Measurements from ENCODE around the gene SLC41A3. TPM values are rescaled to one million over a fixed set of nuclear protein-coding genes. Genes with fewer than 3 reads are reported as not detected.
"Not testable (repeated sequence)": the region's sequence is repeated elsewhere in the genome, so short reads cannot be mapped to it uniquely, and the experiment has no call there.

Gene SLC41A3
- polyA plus RNA-seq, 2 of the 4 experiments (the other 2 are of a cell fraction), result 18.9 to 24.2 TPM

DNA sequence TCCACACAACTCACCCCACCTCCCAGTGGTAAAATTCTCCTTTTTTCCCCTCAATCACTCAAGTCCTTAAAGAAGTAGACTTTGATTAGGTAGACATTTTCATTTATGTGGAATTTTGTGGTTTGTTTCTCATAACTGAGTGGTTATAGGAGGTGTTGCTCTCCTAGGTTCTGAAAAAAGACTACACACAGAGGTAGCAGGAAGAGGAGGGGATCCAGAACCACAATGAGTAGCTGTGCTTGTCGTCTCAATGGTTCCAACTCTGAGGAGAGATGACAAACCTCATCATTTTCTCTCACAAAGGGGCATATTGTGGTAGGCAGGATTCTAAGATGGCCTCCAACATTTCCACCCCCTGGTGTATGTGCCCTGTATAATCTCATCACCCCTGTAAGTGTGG lies 120.1 kb downstream of the SLC41A3 start:
- POLR2A ChIA-PET; H3K4me3 ChIP-seq; H3K4me2 ChIP-seq; FAIRE-seq; H3K4me1 ChIP-seq; ATAC-seq; DNase-seq (ENCODE audit: low read depth in 1 of 2, low spot score in 1 of 2); H3K9me3 ChIP-seq; CTCF ChIA-PET; H3K27ac ChIP-seq: not testable (repeated sequence)
- 6% methylated on average over 1 of the region's 1 CpG for WGBS (ENCODE audit: missing lambda C conversion rate)
- TF ChIP-seq, protein P1, sequence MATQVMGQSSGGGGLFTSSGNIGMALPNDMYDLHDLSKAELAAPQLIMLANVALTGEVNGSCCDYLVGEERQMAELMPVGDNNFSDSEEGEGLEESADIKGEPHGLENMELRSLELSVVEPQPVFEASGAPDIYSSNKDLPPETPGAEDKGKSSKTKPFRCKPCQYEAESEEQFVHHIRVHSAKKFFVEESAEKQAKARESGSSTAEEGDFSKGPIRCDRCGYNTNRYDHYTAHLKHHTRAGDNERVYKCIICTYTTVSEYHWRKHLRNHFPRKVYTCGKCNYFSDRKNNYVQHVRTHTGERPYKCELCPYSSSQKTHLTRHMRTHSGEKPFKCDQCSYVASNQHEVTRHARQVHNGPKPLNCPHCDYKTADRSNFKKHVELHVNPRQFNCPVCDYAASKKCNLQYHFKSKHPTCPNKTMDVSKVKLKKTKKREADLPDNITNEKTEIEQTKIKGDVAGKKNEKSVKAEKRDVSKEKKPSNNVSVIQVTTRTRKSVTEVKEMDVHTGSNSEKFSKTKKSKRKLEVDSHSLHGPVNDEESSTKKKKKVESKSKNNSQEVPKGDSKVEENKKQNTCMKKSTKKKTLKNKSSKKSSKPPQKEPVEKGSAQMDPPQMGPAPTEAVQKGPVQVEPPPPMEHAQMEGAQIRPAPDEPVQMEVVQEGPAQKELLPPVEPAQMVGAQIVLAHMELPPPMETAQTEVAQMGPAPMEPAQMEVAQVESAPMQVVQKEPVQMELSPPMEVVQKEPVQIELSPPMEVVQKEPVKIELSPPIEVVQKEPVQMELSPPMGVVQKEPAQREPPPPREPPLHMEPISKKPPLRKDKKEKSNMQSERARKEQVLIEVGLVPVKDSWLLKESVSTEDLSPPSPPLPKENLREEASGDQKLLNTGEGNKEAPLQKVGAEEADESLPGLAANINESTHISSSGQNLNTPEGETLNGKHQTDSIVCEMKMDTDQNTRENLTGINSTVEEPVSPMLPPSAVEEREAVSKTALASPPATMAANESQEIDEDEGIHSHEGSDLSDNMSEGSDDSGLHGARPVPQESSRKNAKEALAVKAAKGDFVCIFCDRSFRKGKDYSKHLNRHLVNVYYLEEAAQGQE (IDR thresholded peaks at IDR 0.05), result peak; percentile 50; the same call in 1 of the 2 replicates

DNA sequence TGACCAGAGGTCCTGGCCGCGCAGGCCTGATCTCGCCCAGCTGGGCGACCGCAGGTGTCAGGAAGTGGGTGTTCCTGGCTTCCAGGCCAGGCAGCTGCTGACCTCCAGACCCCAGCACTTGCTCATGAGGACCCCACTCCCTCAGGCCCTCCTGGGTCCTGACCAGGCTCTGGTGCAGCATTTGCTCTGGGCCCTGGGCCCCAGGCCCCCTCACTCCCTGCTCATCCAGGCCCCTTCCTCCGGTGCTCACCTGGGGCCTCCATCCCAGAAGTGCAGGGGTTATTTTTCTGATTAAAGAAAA lies 122.7 kb downstream of the SLC41A3 start:
- Histone ChIP-seq H3K9me3 (no peaks in the 10 kb centered on the region), H3K4me1 (no peaks in the 10 kb centered on the region), H3K4me3 (no peak overlapping the region), H3K27ac (no peak overlapping the region), H3K4me2 (no peak overlapping the region)
- ChIA-PET POLR2A (no interaction called here), CTCF (no interaction called here)
- FAIRE-seq, result no peak
- TF ChIP-seq POLR2A (IDR thresholded peaks at IDR 0.05; ENCODE audit: low read length), result no peak
- no peak for TF ChIP-seq ZNF302 (CRISPR knock-in tag; IDR thresholded peaks at IDR 0.05)
- TF ChIP-seq HOXA7 (CRISPR knock-in tag; IDR thresholded peaks at IDR 0.05), result no peak
- no peak for TF ChIP-seq HDAC2 (IDR thresholded peaks at IDR 0.05)
- TF ChIP-seq, protein P2, sequence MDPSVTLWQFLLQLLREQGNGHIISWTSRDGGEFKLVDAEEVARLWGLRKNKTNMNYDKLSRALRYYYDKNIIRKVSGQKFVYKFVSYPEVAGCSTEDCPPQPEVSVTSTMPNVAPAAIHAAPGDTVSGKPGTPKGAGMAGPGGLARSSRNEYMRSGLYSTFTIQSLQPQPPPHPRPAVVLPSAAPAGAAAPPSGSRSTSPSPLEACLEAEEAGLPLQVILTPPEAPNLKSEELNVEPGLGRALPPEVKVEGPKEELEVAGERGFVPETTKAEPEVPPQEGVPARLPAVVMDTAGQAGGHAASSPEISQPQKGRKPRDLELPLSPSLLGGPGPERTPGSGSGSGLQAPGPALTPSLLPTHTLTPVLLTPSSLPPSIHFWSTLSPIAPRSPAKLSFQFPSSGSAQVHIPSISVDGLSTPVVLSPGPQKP (IDR thresholded peaks at IDR 0.05; ENCODE audit: low read depth, low read length), result no peak
- no peak for TF ChIP-seq SREBF2 (IDR thresholded peaks at IDR 0.05)
- no peak for TF ChIP-seq FOSB (CRISPR knock-in tag; IDR thresholded peaks at IDR 0.05)
- no peak for TF ChIP-seq TP53 (CRISPR knock-in tag; IDR thresholded peaks at IDR 0.05)
- no peak for TF ChIP-seq POLR2AphosphoS2 (conservative IDR thresholded peaks at IDR 0.05; ENCODE audit: low read length)
- TF ChIP-seq KDM5A (IDR thresholded peaks at IDR 0.05), result no peak
- no peak for ATAC-seq
- DNase-seq (ENCODE audit: low read depth in 1 of 2, low spot score in 1 of 2), result no peak
- 90% methylated on average over 6 of the region's 6 CpGs for WGBS (ENCODE audit: missing lambda C conversion rate)

DNA sequence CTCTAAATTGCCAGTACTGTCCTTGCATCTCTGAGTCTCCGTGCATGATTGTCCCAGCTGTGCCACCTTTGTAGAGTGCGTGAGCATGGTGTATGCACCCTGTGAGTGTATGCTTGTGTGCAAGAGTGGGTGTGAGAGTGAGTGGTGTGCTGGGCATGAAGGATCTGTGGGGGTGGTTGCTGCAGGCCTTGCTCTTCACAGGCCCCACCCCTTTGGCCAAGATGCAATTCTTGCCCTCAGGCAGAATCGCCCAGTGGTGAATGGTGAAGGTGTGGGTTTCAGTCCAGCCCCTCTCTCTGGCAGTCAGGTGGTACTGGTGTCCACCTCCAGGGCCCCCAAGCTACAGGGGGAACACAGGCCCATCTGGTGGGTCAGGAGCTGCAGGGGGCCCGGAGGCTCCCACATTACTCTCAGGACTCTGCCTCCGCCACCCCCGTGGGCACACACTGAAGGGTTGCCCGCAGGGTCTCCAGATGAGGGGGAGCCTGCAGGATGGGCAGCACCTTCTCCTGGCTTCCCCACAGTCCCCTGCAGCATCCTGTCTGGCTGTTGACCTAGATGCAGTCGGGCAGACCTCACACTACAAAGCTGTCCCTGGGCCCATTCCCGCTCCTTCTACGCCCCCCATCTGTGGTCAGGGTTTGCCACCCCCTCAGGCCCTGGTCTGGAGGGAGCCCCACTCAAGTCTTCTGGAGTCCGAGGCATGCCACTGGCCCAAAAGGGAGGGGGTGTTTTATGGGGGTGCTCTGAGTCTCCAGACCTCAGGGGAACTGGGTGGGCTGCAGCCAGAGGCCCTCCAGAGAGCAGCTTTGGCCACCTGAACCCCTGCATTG lies 123.3 kb downstream of the SLC41A3 start:
- 67% methylated on average over 7 of the region's 11 CpGs for WGBS (ENCODE audit: missing lambda C conversion rate)
- Histone ChIP-seq H3K9me3 (no peaks in the 10 kb centered on the region), H3K4me1 (no peaks in the 10 kb centered on the region), H3K27ac (no peak overlapping the region), H3K4me3 (no peak overlapping the region), H3K4me2 (no peak overlapping the region)
- POLR2A ChIA-PET, result no interaction called here
- CTCF ChIA-PET, result no interaction called here
- TF ChIP-seq RCOR1 (IDR thresholded peaks at IDR 0.05; ENCODE audit: low read depth, low read length) (no peak), NR3C1 (IDR thresholded peaks at IDR 0.05) (no peak), CHD4 (IDR thresholded peaks at IDR 0.05; ENCODE audit: borderline replicate concordance) (no peak), SMC3 (IDR thresholded peaks at IDR 0.05) (no peak), BHLHE40 (IDR thresholded peaks at IDR 0.05; ENCODE audit: low read depth, low read length) (no peak), HOXB13 (CRISPR knock-in tag; IDR thresholded peaks at IDR 0.05; ENCODE audit: low read depth) (no peak), HOXB5 (CRISPR knock-in tag; IDR thresholded peaks at IDR 0.05) (no peak), TP53 (CRISPR knock-in tag; IDR thresholded peaks at IDR 0.05) (no peak), HEYL (CRISPR knock-in tag; IDR thresholded peaks at IDR 0.05) (no peak), KDM1A (IDR thresholded peaks at IDR 0.05; ENCODE audit: low read depth) (no peak), ZC3H11A (IDR thresholded peaks at IDR 0.05) (no peak), CBX8 (IDR thresholded peaks at IDR 0.05) (no peak), RNF2 (IDR thresholded peaks at IDR 0.05; ENCODE audit: borderline replicate concordance, low read depth) (no peak), ZNF302 (CRISPR knock-in tag; IDR thresholded peaks at IDR 0.05) (no peak)
- TF ChIP-seq, protein P3, sequence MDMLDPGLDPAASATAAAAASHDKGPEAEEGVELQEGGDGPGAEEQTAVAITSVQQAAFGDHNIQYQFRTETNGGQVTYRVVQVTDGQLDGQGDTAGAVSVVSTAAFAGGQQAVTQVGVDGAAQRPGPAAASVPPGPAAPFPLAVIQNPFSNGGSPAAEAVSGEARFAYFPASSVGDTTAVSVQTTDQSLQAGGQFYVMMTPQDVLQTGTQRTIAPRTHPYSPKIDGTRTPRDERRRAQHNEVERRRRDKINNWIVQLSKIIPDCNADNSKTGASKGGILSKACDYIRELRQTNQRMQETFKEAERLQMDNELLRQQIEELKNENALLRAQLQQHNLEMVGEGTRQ (IDR thresholded peaks at IDR 0.05), result no peak
- TF ChIP-seq, protein P4, sequence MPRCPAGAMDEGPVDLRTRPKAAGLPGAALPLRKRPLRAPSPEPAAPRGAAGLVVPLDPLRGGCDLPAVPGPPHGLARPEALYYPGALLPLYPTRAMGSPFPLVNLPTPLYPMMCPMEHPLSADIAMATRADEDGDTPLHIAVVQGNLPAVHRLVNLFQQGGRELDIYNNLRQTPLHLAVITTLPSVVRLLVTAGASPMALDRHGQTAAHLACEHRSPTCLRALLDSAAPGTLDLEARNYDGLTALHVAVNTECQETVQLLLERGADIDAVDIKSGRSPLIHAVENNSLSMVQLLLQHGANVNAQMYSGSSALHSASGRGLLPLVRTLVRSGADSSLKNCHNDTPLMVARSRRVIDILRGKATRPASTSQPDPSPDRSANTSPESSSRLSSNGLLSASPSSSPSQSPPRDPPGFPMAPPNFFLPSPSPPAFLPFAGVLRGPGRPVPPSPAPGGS (IDR thresholded peaks at IDR 0.05), result no peak
- TF ChIP-seq, protein P5, sequence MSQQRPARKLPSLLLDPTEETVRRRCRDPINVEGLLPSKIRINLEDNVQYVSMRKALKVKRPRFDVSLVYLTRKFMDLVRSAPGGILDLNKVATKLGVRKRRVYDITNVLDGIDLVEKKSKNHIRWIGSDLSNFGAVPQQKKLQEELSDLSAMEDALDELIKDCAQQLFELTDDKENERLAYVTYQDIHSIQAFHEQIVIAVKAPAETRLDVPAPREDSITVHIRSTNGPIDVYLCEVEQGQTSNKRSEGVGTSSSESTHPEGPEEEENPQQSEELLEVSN (IDR thresholded peaks at IDR 0.05; ENCODE audit: borderline replicate concordance, low read depth), result no peak
- FAIRE-seq (no peak), DNase-seq (ENCODE audit: low read depth in 1 of 2, low spot score in 1 of 2) (no peak), ATAC-seq (no peak)
